K562 (cell line): ENCODE data around the gene ZNF516.

Experiments
- ARNT ChIP-seq, 2 experiments: fragments of 450-650 bp; IDR thresholded peaks; 2 replicates each; pipeline ENCODE4 v1.6.1; 2016; ENCODE audit warnings: mild to moderate bottlenecking in 1 of 2
- E2F5 ChIP-seq: sonication (generic); formaldehyde crosslinking; IDR thresholded peaks from 2 replicates; pipeline ENCODE4 v1.8.0; 2022; ENCODE audit warnings: mild to moderate bottlenecking, missing genetic modification reagents
- MYBL2 ChIP-seq, 2 experiments: fragments of 450-650 bp in 1 of 2; sonication (generic) in 1 of 2; formaldehyde crosslinking in 1 of 2; IDR thresholded peaks; 2 replicates each; pipeline versions ENCODE4 v1.6.1 to v1.8.1; 2017 to 2022; ENCODE audit warnings: borderline replicate concordance in 1 of 2, inconsistent platforms in 1 of 2, low read depth in 1 of 2, mild to moderate bottlenecking in 1 of 2, missing genetic modification reagents in 1 of 2, moderate library complexity in 1 of 2
- POLR2A ChIP-seq: fragments of 450-650 bp; conservative IDR thresholded peaks from 2 replicates; pipeline ENCODE4 v1.6.1; 2016

- TF ChIP-seq E2F5 (CRISPR knock-in tag), result no peak
- TF ChIP-seq POLR2A, result no peak
- TF ChIP-seq ARNT (IDR thresholded peaks at IDR 0.05), result no peak
- TF ChIP-seq MYBL2 (IDR thresholded peaks at IDR 0.05; ENCODE audit: low read depth), result no peak
- no peak for TF ChIP-seq MYBL2 (CRISPR knock-in tag; IDR thresholded peaks at IDR 0.05; ENCODE audit: borderline replicate concordance)
These were observed 114.1 kb downstream of the ZNF516 start for GRCh38 chr18:76380791-76381405.
